Thymus (tissue), 11 donors: ENCODE data around the gene RUNX2. TPM values are rescaled to one million over a fixed set of nuclear protein-coding genes. Genes with fewer than 3 reads are reported as not detected.

Experiments
- DNase-seq, 9 donors: peaks; one replicate each; pipeline ENCODE4 v3.0.0-alpha.2; 2013; ENCODE audit warnings: low spot score in 9 of 9, low read depth in 6 of 9, missing footprints in 1 of 9
- H3K27ac ChIP-seq, 2 donors: one replicate each; pipeline ENCODE4 v1.5.1; 2013; ENCODE audit warnings: control low read depth in 1 of 2, low read depth in 1 of 2, low read length in 1 of 2, mild to moderate bottlenecking in 1 of 2, moderate library complexity in 1 of 2
- H3K27me3 ChIP-seq, 2 donors: one replicate each; pipeline ENCODE4 v1.5.1; 2013; ENCODE audit warnings: low read length in 1 of 2; ENCODE audit not compliant: control insufficient read depth in 2 of 2, insufficient read depth in 1 of 2
- H3K36me3 ChIP-seq, 2 donors: one replicate each; pipeline ENCODE4 v1.5.1; 2013; ENCODE audit warnings: low read length in 1 of 2, mild to moderate bottlenecking in 1 of 2, moderate library complexity in 1 of 2; ENCODE audit not compliant: control insufficient read depth in 2 of 2, insufficient read depth in 2 of 2
- H3K4me1 ChIP-seq, 2 donors: one replicate each; pipeline ENCODE4 v1.5.1; 2013; ENCODE audit warnings: low read length in 2 of 2; ENCODE audit not compliant: control insufficient read depth in 2 of 2, insufficient read depth in 2 of 2
- H3K4me3 ChIP-seq, 2 donors: one replicate each; pipeline ENCODE4 v1.5.1; 2013; ENCODE audit warnings: low read length in 2 of 2, control low read depth in 1 of 2, mild to moderate bottlenecking in 1 of 2
- H3K9me3 ChIP-seq, 2 donors: one replicate each; pipeline ENCODE4 v1.5.1; 2013; ENCODE audit warnings: low read length in 1 of 2, mild to moderate bottlenecking in 1 of 2; ENCODE audit not compliant: control insufficient read depth in 2 of 2, insufficient read depth in 1 of 2
- WGBS: extraction: QIAGEN DNeasy Blood & Tissue Kit; methylation state at CpG from one replicate; pipeline ENCODE4 v1.1.7; 2013; 5-methylcytosine and 5-hydroxymethylcytosine counted together
- polyA plus RNA-seq: library from polyadenylated mRNA; stranded (reverse); fragments of 200-250 nt; gene quantifications from one replicate; pipeline ENCODE4 v1.2.3, GENCODE V29; 2013
- total RNA-seq: library from RNA; stranded (reverse); fragments of 120-200 nt; gene quantifications from one replicate; pipeline ENCODE4 v1.2.4, GENCODE V29; 2013
- donor health status: healthy.

Gene RUNX2
- total and polyA plus RNA-seq, 2 donors: 3.7 to 7.1 TPM

DNA sequence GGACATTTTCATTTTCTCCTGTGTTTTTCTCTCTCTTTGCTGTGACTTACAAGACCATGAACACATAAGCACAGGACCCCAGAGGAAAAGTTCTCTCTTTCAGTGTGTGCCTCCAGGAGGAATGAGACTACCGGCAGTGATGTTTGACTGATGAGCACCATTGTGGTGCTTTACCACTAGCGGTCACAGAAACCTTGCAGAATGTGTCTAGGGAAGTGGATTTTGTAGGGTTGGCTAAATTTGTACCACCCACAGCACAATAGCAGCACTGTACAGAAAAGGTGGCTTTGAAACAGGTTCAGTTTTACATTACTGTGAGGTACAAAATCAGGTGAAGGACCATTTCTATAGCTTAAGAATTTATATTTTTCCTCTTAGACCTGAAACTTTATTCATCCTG is 351.5 kb downstream of the RUNX2 start:
- H3K4me3 ChIP-seq: no peak overlapping the region
- H3K27me3 ChIP-seq: no peaks in the 10 kb centered on the region
- no peaks in the 10 kb centered on the region for H3K36me3 ChIP-seq
- DNase-seq: no peak
- H3K9me3 ChIP-seq: peaks cover 1 to 10% of the 10 kb centered on the region in 2 donors
- H3K27ac ChIP-seq: no peak overlapping the region
- H3K4me1 ChIP-seq: peaks cover 7 to 32% of the 10 kb centered on the region in 2 donors
- 63% methylated on average over 2 of the region's 2 CpGs for WGBS

DNA sequence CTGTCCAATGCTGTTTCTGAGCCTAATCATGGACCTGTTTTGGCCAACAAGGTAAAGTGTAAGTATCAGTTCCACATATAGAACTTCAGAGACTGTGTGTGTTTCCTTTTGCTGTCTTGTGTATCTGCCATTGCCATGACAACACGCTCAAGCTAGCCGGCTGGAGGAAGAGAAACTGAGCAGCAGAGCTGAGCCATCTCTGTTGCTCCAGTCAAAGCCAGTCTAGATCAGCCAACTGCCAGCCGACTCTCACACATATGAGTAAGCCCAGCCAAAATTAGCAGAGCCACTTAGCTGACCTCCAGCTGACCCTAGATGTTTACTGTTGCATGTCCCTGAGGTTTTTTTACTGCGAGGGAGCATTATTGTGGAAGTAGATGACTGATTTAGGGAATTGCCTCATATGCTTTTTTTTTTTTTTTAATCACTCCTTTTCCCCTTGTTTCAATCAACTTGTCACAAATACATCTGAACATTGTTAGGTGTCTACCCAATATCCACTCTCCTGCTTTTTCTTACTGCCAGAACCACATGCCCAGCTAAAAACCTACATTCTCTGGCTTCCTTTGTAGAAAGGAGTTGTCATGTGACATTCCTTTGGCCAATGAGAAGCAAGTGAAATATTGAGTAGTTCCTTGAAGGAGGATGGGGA is 353.9 kb downstream of the RUNX2 start:
- no peaks in the 10 kb centered on the region for H3K36me3 ChIP-seq
- 73% methylated on average over 4 of the region's 4 CpGs for WGBS
- no peak overlapping the region for H3K4me3 ChIP-seq
- H3K9me3 ChIP-seq: peaks cover 1 to 6% of the 10 kb centered on the region in 2 donors
- DNase-seq: peak in 4 of 9 donors; percentile 34 to 70 (median 38)
- peaks cover 6 to 14% of the 10 kb centered on the region in 2 donors for H3K4me1 ChIP-seq
- H3K27ac ChIP-seq: no peak overlapping the region
- H3K27me3 ChIP-seq: no peaks in the 10 kb centered on the region

DNA sequence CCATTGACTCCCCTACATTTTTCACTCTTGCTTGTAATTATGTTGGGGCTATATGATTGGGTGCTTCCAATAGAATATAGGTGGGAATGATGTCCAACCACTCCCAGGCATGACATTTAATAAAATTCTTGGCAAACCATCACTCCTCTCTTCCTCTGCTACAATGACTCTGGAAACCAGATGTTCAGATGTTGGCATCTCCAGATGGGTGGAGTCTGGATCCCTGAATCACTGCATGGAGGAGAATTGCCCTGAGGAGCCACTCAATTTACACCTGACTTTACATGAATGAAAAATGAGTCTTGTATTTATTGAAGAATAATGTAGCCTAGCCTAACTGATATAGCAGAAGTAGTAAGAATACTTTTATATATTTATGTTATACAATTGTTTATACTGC is 356.3 kb downstream of the RUNX2 start:
- H3K4me3 ChIP-seq: no peak overlapping the region
- no peak for DNase-seq
- no peaks in the 10 kb centered on the region for H3K27me3 ChIP-seq
- no peaks in the 10 kb centered on the region for H3K36me3 ChIP-seq
- no peak overlapping the region for H3K27ac ChIP-seq
- H3K4me1 ChIP-seq: no peaks in the 10 kb centered on the region
- peaks cover 0 to 6% of the 10 kb centered on the region in 2 donors for H3K9me3 ChIP-seq

DNA sequence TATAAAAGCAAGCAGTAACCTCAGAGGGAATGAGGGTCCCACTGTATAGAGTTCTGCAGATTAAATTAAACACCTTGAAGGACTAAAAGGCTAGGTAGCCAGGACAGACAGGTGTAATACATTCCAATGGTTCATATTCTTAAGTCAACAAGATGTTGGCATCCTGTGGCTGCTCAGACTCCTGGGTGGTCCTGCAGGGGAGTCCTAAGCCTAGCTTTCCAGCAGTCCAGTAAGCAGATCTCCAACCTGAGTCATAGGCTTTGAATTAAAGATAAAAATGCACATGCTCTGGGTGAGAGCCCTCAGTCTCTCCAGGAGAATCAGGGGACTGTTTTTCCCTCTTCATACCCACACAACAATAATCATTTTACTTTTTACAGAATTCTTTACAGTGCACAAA is 356.9 kb downstream of the RUNX2 start:
- no peak for DNase-seq
- Histone ChIP-seq H3K36me3 (no peaks in the 10 kb centered on the region), H3K27me3 (no peaks in the 10 kb centered on the region), H3K27ac (no peak overlapping the region), H3K9me3 (peaks cover 0 to 5% of the 10 kb centered on the region in 2 donors), H3K4me1 (no peaks in the 10 kb centered on the region), H3K4me3 (no peak overlapping the region)

DNA sequence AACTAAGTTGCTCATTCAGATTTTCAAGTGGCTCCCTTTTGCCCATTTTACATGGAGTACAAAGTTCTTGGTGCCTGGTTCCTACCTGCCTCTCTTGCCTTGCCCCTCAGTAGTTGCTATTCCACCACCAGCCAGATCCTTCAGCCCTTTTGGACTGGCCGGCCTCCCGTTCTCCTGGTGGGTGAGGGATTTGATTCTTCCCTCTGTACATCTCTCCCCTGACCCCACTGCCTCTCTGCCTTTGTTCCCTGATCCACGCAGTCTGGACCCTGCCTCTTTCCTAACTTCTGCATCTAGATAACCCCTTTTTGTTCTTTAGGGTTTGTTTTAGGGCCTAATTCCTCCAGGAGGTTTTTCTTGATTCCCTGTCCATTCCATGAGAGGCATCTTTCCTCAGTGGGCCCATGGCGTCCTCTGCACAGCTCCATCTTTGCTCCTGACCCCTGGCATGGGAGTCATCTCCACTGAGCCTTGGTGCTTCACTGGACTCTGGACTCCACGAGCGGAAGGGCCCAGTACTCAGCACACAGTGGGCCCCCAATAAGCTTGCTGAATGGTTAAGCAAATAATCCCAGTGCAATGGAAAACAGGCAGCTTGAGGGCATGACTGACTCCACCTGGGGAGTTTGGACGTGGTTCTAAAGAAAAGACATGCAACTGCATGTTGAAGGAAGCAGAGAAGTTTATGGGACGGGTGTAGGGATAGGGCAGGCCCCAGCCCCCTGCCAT is 358.9 kb downstream of the RUNX2 start:
- Histone ChIP-seq H3K27ac (no peak overlapping the region), H3K9me3 (peaks cover 0 to under 1% of the 10 kb centered on the region in 2 donors), H3K4me1 (no peaks in the 10 kb centered on the region), H3K4me3 (no peak overlapping the region), H3K27me3 (no peaks in the 10 kb centered on the region), H3K36me3 (no peaks in the 10 kb centered on the region)
- 96% methylated on average over 8 of the region's 8 CpGs for WGBS
- no peak for DNase-seq

DNA sequence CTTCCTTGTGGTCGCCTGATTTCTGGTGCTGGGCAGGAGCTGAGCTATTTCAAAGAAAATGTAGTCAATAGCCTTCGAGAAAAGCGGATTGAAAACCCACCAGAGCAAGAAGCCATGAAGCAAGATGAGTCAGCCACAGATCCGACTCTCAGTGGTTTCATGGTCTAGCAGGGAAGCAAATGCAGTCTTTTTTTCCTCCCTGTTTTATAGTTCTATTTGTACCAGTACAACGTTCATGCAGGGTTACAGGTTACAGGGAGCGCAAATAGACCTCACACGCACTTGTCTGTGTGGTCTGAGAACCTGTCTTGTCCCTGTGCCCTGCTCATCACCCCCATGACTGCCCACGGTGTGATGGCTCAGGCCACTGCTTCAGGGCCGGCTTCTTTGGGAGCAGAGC is 359.4 kb downstream of the RUNX2 start:
- H3K27ac ChIP-seq: no peak overlapping the region
- no peaks in the 10 kb centered on the region for H3K9me3 ChIP-seq
- H3K27me3 ChIP-seq: no peaks in the 10 kb centered on the region
- no peak for DNase-seq
- H3K4me1 ChIP-seq: no peaks in the 10 kb centered on the region
- 97% methylated on average over 9 of the region's 9 CpGs for WGBS
- H3K36me3 ChIP-seq: no peaks in the 10 kb centered on the region
- H3K4me3 ChIP-seq: no peak overlapping the region

DNA sequence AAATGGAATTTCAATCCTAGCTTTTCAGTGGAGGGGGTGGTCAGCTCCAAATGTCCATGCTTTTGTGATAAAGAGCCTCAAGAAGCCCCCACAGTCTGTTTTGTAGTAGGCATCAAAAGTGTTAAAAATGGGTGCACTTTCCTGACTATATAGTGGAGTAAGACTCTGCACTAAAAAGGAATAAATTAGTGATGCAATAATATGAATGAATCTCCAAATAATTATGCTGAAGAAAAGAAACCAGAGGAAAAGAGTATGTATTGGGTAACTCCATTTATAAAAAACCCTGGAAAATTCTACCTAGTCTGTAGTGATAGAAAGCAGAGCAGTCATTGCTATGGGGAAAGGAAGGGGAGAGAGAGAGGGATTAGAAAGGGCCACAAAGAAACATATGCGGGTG is 360.1 kb downstream of the RUNX2 start:
- H3K27me3 ChIP-seq: no peaks in the 10 kb centered on the region
- DNase-seq: no peak
- no peak overlapping the region for H3K27ac ChIP-seq
- H3K4me1 ChIP-seq: no peaks in the 10 kb centered on the region
- WGBS: 100% methylated on average over 1 of the region's 1 CpG
- H3K9me3 ChIP-seq: no peaks in the 10 kb centered on the region
- no peak overlapping the region for H3K4me3 ChIP-seq
- H3K36me3 ChIP-seq: no peaks in the 10 kb centered on the region

DNA sequence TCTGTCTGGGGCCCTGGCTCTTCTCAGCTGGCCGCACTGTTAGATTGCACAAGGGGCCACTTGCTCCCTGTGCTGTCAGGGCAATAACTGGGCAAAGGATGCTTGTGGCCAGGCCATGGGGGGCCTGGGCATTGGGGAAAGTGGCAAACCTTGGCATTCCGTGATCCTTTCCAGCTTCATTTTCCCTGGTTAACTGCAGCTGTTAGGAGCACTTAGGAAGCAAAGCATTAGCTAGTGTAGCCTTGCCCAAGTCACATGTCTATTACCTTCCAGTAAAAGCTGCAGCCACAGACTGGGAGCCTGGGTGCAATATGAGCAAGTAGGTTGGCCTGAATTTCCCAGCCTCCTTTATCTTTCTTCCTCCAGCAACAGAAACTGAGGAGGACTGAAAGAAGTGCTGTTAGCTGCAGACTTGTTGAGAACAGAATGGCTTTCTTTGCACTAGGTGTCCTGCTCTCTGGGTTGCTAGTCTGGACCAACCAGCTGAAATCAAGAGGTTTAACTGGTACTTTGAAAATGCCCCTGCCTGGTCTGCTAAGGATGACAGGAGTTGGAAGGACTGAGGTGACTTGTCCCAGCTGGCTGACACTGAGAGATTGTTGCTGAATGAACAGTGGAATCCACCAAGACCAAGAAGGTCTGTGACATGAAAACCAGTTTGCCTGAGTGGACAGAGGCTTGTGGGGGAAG is 361.9 kb downstream of the RUNX2 start:
- H3K9me3 ChIP-seq: no peaks in the 10 kb centered on the region
- no peaks in the 10 kb centered on the region for H3K27me3 ChIP-seq
- WGBS: 98% methylated on average over 2 of the region's 2 CpGs
- no peaks in the 10 kb centered on the region for H3K36me3 ChIP-seq
- no peak for DNase-seq
- H3K27ac ChIP-seq: no peak overlapping the region
- H3K4me1 ChIP-seq: no peaks in the 10 kb centered on the region
- H3K4me3 ChIP-seq: no peak overlapping the region

DNA sequence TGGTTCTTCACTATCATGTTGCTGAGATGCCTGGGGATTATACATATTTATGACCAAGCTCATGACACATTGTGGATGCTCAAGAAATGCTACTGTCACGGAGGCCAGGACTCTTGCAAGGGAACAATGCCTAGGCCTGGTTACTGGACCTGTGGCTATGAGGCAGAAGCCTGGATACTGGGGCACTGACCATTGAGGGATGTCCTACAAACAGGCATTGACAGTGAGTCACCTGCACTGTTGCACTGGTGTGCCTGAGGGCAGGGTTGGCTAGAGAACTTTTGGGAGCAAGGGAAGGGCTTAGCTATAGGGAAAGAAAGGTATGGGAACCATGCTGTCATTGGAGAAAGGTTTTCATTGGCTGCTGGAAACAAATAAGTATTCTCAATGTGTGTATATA is 362.7 kb downstream of the RUNX2 start:
- no peak for DNase-seq
- Histone ChIP-seq H3K27ac (no peak overlapping the region), H3K4me3 (no peak overlapping the region), H3K36me3 (no peaks in the 10 kb centered on the region), H3K27me3 (no peaks in the 10 kb centered on the region), H3K9me3 (no peaks in the 10 kb centered on the region), H3K4me1 (no peaks in the 10 kb centered on the region)
- whole genome bisulfite sequencing: 97% methylated on average over 1 of the region's 1 CpG
